Calu3 (cell line): ENCODE results near the gene PPHLN1. TPM values are rescaled to one million over a fixed set of nuclear protein-coding genes. Genes with fewer than 3 reads are reported as not detected.

Source experiments
- BruUV-seq: library from RNA; stranded (reverse); fragments of 400-500 nt; replicated peaks from 2 replicates; lab custom pipeline; 2021; lab: Mats Ljungman, UMichigan
- CTCF ChIA-PET: fragments of 300-600 bp; sonication (Branson Sonifier 250); formaldehyde crosslinking; loops from one replicate; lab custom pipeline; 2022; ENCODE audit warnings: antibody characterized with exemption; lab: Charles Lee
- DNase-seq: peaks from one replicate; pipeline ENCODE4 v3.0.0; 2022
- H3K27ac Mint-ChIP-seq: one replicate; pipeline ENCODE4 v1.8.0; 2022; ENCODE audit warnings: mixed read lengths; ENCODE audit not compliant: unreplicated experiment
- H3K27me3 Mint-ChIP-seq: one replicate; pipeline ENCODE4 v1.8.0; 2022; ENCODE audit warnings: mixed read lengths; ENCODE audit not compliant: unreplicated experiment
- H3K36me3 Mint-ChIP-seq: one replicate; pipeline ENCODE4 v1.8.0; 2022; ENCODE audit warnings: mild to moderate bottlenecking, moderate library complexity, mixed read lengths; ENCODE audit not compliant: insufficient read depth, unreplicated experiment
- H3K4me1 Mint-ChIP-seq: one replicate; pipeline ENCODE4 v1.8.0; 2022; ENCODE audit warnings: mild to moderate bottlenecking, low read depth, mixed read lengths; ENCODE audit not compliant: unreplicated experiment
- H3K4me3 Mint-ChIP-seq: one replicate; pipeline ENCODE4 v1.8.0; 2022; ENCODE audit warnings: mild to moderate bottlenecking, low read depth, moderate library complexity, mixed read lengths; ENCODE audit not compliant: unreplicated experiment
- H3K9me3 Mint-ChIP-seq: one replicate; pipeline ENCODE4 v1.8.0; 2022; ENCODE audit warnings: low read depth, mixed read lengths; ENCODE audit not compliant: unreplicated experiment
- intact Hi-C: fragments of 100-400 bp; cut with micrococcal nuclease; formaldehyde crosslinking; loops from one replicate; pipeline ENCODE4 v1.10.0; 2022; ENCODE audit not compliant: unreplicated experiment
- total RNA-seq: library from RNA; stranded (reverse); gene quantifications from 2 replicates; pipeline ENCODE4 v1.2.3, GENCODE V29; 2022
- TF ChIP-seq, protein P1 (sequence below): fragments of 200-600 bp; IDR thresholded peaks from one replicate; pipeline ENCODE4 v1.8.0; 2022; ENCODE audit warnings: antibody characterized with exemption; ENCODE audit not compliant: unreplicated experiment

PPHLN1 gene
- total RNA-seq, 1 experiment from 2014 or later, result 41.5 TPM

DNA sequence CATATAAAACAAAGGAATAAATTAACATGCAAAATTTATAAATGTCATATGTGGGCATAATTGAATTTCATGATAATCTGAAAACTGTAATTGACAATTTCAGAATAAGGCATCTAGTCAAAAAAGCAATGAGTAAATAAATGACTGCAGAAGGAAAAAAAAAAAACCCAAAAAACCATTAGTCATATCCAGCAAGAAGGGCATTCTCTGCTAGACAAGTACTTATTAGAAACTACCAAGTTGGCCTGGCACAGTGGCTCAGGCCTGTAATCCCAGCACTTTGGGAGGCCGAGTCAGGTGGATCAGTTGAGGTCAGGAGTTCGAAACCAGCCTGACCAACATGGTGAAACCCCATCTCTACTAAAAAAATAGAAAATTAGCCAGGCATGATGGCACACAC is 17.6 kb upstream of the PPHLN1 start:
- Mint-ChIP-seq H3K9me3 (no peaks in the 10 kb centered on the region), H3K4me1 (no peaks in the 10 kb centered on the region)

DNA sequence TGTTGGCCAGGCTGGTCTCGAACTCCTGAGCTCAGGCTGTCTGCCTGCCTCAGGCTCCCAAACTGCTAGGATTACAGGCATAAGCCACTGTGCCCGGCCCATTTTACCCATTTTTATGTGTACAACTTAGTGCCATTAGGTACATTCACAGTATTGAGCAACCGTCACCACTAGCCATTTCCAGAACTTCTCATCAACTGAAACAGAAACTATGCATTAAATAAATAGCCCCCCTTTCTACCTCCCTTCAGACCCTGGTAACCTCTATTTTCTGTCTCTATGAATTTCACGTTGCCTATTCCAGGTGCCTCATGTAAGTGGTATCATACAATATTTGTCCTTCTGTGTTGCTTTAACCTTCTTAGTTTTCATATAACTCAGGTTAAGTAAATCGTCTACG is 16.0 kb upstream of the PPHLN1 start:
- no peak for DNase-seq
- intact Hi-C loops, result no loop called here
- no peaks in the 10 kb centered on the region for H3K9me3 Mint-ChIP-seq
- TF ChIP-seq, protein P1, sequence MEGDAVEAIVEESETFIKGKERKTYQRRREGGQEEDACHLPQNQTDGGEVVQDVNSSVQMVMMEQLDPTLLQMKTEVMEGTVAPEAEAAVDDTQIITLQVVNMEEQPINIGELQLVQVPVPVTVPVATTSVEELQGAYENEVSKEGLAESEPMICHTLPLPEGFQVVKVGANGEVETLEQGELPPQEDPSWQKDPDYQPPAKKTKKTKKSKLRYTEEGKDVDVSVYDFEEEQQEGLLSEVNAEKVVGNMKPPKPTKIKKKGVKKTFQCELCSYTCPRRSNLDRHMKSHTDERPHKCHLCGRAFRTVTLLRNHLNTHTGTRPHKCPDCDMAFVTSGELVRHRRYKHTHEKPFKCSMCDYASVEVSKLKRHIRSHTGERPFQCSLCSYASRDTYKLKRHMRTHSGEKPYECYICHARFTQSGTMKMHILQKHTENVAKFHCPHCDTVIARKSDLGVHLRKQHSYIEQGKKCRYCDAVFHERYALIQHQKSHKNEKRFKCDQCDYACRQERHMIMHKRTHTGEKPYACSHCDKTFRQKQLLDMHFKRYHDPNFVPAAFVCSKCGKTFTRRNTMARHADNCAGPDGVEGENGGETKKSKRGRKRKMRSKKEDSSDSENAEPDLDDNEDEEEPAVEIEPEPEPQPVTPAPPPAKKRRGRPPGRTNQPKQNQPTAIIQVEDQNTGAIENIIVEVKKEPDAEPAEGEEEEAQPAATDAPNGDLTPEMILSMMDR, result no peak
- CTCF ChIA-PET, result interaction anchor here (0.6 kb wide), 1 partner anchor 250 kb away, joined by 3 read pairs; no protein-coding TSS in a partner anchor
- no peak overlapping the region for H3K4me3 Mint-ChIP-seq
- no peaks in the 10 kb centered on the region for H3K36me3 Mint-ChIP-seq
- BruUV-seq, result no TSS peak
- no peaks in the 10 kb centered on the region for H3K27me3 Mint-ChIP-seq
- no peak overlapping the region for H3K27ac Mint-ChIP-seq
- no peaks in the 10 kb centered on the region for H3K4me1 Mint-ChIP-seq

More for the DNA sequence above, 17.6 kb upstream of the PPHLN1 start:
- intact Hi-C loops, result no loop called here
- TF ChIP-seq, protein P1, result no peak
- no peak overlapping the region for H3K27ac Mint-ChIP-seq
- BruUV-seq, result no TSS peak
- CTCF ChIA-PET, result no interaction called here
- H3K4me3 Mint-ChIP-seq, result no peak overlapping the region
- no peak for DNase-seq
- no peaks in the 10 kb centered on the region for H3K27me3 Mint-ChIP-seq
- no peaks in the 10 kb centered on the region for H3K36me3 Mint-ChIP-seq

DNA sequence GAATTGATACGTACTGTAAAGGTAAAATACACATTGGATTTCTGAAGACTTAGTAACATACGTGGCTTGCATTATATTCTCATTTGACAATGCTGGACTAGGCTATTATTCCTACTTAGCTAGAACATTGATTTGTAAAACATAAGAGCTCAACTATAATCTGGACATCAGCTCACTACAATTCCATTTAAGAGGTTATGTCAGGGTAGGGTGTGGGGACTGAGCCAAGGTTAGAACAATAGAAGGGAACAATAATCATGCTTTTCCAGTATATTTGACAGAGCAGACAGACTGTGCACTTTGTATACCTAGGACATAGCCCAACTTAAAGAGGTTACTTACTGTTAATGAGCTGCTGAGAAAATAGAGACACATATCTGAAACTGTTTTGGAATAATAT is 10.9 kb upstream of the PPHLN1 start:
- H3K4me1 Mint-ChIP-seq, result no peaks in the 10 kb centered on the region
- TF ChIP-seq, protein P1, result no peak
- H3K4me3 Mint-ChIP-seq, result no peak overlapping the region
- no peaks in the 10 kb centered on the region for H3K27me3 Mint-ChIP-seq
- no TSS peak for BruUV-seq
- CTCF ChIA-PET, result no interaction called here
- no peaks in the 10 kb centered on the region for H3K36me3 Mint-ChIP-seq
- no peak for DNase-seq
- H3K9me3 Mint-ChIP-seq, result no peaks in the 10 kb centered on the region
- intact Hi-C loops, result no loop called here
- no peak overlapping the region for H3K27ac Mint-ChIP-seq

DNA sequence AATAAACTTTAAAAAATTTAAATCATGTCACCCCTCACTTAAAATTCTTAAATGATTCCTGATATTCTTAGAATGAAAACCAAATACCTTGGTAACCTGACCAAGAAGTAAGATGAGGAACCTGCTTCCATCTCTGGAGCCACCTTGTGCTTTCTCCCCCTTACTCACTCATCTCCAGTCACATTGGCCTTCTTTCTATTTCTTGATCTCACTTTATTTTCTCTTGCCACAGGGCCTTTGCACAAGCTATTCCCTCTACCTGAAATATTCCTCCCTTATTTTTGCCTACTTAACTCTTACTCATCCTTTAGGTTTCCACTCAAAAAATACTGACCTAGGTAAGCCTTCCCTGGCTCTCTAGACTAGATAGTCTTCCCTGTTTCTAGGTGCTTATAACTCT is 5.2 kb upstream of the PPHLN1 start:
- TF ChIP-seq, protein P1, result no peak
- CTCF ChIA-PET, result no interaction called here
- BruUV-seq, result no TSS peak
- no peak for DNase-seq
- Mint-ChIP-seq H3K9me3 (no peaks in the 10 kb centered on the region), H3K36me3 (peaks cover 6% of the 10 kb centered on the region), H3K27ac (no peak overlapping the region), H3K4me1 (no peaks in the 10 kb centered on the region), H3K27me3 (no peaks in the 10 kb centered on the region), H3K4me3 (no peak overlapping the region)
- intact Hi-C loops, result no loop called here
